ENCODE measurements around the gene KIRREL1.

KIRREL1 gene

DNA sequence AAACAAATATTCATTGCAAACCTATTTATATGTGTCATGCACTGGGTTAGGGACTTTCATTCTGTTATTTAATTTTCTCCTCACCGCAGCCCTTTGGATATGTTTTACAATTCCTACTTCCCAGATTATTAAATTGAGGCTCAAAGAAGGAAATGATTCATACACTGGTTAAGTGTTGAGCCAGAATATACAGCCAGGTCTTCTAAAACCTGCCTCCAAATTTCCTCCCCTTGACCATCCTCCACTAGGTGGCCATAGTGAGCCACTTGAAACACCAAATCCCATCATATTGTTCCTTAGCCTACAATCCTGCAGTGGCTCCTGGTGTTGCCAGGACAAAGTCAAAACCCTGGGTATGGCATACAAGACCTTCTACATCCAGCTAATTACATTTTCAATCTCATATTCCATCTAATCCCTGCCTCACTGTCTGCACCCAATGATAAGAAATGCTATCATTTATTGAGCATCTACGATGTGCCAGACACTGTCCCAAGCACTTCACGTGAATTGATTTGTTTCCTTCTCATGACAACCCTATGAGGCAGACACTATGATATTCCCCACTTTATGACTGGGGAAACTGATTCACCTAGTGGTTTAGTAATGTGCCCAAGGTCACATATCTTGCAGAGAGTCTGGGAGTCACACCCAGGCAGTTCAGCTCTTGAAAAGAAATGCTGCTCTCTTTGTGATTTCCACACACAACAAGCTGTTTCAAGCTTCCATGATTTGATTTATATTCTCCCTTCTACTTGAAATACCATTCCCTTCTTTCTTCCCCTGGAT is 23.6 kb upstream of the KIRREL1 start:
- in situ Hi-C loops (cut with HindIII; ENCODE audit: low sequenced_read_pairs) = loop anchor here (10.0 kb wide), 1 partner anchor 155 kb away; a partner anchor contains a TSS

DNA sequence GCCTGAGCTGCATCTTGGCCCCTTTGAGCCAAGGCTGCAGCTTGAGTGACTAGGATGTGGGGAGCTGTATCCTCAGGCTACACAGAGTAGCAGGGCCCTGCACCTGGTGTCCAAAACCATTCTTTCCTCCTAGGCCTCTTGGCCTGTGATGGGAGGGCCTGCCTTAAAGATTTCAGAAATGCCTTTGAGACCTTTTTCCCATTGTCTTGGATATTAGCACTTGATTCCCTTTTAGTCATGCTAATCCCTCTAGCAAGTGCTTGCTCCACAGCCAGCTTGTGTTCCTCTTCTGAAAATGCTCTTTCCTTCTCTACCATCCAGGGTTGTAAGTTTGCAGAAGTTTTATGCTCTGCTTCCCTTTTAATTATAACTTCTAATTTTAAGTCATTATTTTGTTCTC is 21.7 kb upstream of the KIRREL1 start:
- in situ Hi-C loops (cut with HindIII; ENCODE audit: low sequenced_read_pairs) = no loop called here

DNA sequence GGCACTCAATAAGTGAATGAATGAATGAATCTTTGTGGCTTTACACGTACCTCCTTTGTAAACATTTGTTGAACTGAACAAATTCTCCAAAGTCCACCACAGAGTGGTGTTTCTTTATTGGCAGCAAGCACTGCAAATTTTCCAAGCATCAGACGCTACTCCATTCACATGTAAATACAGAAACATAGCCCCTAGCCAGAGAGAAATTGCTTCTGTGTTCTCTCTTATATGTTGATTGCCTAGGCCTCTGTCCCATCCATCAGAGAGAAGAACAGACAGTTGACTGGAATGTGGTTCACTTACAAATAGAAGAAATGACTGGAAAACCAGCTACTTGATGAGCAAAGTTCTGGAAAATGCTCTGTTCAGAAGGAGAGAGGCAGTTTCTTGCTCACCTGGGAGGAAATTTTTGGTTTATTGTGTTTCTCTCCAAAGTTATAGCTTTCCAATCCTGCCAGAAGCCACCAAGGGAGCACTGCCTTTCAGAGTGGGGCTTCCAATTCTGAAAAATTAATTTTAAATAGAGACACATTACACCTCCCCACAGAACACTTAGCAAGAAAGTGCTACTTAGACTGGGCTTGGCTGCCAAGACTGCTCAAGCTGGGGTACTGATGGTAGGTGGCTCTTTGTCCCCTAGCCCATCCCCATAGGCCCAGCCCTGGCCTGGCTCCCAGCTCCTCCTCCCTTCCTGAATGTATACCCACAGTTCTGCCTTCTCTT is 18.1 kb upstream of the KIRREL1 start:
- in situ Hi-C loops (cut with HindIII; ENCODE audit: low sequenced_read_pairs) = no loop called here

DNA sequence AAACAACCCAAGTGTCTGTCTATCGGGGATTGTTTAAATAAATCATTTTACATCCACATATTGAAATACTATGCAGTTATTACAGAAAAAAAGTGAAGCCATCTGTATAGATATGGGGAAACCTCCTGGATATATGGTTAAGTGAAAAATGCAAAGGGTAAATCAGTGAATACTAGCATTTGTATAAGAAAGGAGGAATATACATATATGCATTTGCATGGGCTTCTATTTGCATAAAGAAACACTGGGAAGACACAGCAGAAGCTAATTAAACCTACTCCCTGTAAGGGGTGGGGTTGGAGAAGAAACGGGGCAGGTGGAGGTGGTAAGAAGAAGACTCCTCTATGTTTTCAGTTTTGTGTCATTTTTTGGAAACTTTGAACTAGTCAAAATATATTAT is 16.6 kb upstream of the KIRREL1 start:
- in situ Hi-C loops (cut with HindIII; ENCODE audit: low sequenced_read_pairs) = no loop called here

DNA sequence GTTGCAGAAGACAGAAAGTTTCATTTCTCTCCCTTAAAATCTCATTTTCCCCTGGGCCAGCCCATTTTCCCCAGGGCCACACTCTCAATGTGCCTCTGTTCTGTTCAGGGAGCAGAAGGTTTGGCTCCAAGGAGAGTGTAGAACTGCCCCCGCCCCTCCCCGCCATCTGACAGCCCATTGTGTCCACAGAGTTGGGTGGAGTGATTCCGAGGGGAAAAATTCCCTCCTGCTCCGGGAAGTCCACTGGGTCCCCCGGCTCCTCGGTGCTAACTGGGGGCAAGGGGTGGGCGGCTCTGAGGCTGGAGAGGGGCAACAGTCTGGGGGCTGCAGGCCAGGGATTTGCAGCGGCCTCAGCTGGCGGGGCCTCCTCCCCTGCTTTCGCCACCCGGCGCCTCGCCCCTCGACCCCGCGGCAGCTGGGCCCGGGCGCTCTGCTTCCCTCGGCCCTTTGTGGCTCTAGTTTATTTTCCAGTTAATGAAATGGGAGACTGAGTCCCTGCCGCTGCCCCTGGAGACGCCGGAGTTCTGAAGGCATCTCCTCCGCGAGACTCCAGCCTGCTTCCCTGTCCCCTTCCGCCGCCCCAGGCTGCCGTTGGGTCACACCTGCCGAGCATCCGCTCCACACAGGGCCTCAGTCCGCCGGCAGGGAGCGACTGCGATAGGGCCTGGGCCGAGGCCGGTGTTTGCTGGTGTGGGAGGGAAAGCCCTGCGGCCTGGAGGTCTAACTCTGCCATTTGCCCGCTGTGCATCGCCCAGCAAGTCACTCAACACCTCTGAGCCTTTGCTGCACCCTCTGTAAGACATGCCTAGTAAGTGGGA is 14.7 kb upstream of the KIRREL1 start:
- in situ Hi-C loops (cut with HindIII; ENCODE audit: low sequenced_read_pairs) = no loop called here

DNA sequence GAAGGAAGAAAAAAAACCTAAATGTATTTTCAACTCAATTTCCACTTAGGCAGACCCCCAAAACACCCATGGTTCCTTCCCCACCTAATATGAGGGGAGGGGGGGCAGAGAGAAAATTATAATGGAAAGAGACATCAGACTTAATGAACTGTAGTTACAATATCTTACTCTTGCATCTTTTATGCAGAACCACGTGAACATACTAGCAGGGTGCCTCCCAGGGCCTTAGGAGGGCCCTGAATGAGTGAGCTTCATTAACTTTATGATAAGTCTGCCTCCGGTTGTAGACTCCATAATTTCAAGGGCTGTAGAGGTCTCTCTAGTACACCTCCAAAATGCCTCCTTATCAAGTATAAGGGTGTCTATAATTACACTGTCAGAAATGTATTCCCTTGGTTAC is 11.3 kb upstream of the KIRREL1 start:
- in situ Hi-C loops (cut with HindIII; ENCODE audit: low sequenced_read_pairs) = no loop called here

DNA sequence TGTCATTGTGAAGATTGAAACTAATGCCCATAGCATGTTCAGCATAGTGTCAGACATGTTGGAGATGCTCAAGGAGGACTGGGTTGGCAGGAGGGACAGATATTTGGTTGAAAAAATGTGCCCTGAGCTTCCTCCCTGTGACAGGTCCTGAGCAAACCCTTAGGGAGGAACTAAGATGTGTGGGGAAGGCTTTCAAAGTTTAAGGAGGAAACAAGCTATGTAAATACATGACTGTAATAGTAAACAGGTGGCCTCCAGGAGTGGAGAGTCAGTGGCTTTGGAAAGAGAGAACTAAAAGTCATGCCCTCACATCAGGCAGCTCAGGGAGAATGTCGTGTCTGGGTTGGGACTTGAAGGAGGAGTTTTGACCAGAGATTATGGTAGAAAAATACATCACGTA is 9.7 kb upstream of the KIRREL1 start:
- in situ Hi-C loops (cut with HindIII; ENCODE audit: low sequenced_read_pairs) = no loop called here

DNA sequence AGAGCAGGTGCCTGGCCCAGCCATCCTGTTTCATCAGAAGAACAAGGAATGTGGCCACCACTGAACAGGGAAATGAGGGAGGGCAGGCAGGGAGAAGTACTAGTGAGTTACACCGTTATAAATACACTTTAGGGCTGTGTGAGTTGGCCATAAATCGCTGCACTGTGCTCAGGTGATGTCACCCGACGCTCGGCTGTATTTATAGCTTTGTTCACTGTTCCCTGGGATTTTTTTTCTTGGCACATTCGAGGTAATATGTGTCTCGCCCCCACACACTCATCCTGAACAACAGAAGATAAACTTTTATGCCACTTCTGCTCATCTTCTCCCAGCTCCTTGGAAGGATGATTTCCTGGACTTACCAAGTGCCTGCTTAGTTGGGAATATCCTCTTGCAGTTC is 9.0 kb upstream of the KIRREL1 start:
- in situ Hi-C loops (cut with HindIII; ENCODE audit: low sequenced_read_pairs) = no loop called here

DNA sequence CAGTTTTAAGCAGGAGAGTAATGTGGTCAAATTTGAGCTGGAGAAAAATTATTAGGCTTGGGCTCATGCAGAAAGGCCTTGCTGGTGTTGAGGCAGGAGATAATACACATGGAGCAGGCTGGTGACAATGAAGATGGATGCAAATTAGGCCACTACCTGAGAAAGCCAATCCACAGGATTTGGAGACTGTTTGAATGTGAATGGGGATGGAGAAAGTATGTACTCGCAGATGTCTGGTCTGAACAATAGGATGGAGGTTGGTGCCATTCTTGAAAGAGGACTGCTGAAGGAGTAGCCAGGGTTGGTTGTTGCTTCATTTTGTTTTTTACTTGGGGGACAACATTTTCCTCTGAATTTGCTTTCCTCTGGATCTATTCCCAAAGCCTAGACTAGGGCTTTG is 8.0 kb upstream of the KIRREL1 start:
- in situ Hi-C loops (cut with HindIII; ENCODE audit: low sequenced_read_pairs) = no loop called here

DNA sequence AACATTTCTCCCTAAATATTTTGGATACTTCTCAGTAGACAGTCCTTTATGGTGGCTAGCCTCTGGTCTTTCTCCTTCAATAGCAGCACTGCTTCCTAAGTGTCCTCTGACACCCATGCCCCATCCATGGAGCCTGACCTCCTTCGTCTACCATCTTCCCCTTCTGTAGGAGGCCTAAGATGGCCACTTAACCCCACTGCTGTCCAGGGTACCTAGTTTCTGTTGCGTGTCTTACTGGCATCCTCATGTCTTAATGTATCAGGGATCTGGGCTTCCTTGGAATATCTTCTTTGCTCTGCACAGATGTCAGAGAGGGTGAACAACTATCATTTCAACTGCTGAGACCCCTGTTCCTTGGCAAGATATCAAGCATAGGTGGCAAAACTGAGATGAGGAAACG is 5.4 kb upstream of the KIRREL1 start:
- in situ Hi-C loops (cut with HindIII; ENCODE audit: low sequenced_read_pairs) = no loop called here

DNA sequence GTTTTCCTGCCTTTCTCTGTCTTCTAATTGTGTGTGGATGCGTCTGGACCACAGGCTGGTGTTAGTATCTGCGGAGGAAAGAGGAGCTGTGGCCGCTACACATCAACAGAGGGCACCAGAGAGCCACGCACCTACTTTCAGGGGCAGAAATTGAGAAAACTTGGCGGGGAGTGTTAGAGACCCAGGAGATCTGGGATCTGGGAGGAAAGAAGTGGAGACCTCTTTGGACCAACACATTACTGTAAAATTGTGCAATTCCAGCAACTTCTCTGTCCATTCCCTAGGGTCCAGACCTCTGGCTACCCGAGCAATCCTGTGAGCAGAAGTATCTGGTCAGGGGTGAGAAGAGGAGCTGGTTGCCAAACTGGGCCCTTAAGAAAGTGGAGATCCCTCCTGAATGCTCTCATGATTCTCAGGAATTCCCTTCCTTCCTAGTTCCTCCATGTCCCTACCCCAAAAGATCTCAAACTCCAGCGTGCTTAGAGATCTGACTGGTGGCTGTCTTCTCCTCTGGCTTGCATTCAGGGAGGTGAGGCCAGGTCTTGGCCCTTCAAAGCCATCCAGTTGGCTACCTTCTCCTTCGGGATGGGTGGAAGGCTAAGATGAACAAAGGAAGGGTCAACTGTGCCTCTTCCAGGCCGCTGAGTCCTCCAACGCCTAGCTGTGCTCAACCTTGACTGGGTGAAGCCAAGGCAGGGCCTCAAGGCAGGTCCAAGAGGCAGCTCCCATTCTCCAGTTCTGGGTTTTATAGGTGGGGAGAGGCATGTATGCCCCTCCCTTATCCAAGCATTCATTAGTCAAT is 1.2 kb upstream of the KIRREL1 start:
- in situ Hi-C loops (cut with HindIII; ENCODE audit: low sequenced_read_pairs) = no loop called here

DNA sequence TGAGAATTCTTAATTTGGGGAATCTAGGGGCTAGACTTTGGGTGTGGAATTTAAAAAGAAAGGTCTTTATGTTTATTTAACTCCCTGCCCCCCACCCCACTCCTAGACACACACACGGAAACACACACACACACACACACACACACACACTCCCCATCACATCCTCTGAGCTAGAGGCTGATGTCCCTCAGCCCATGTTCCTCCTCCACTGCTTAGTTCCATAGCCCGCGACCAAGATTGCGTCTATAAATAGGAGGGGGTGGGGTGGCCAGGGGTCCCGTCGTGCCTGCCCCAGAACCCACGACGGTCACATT is 655 bp upstream of the KIRREL1 start:
- in situ Hi-C loops (cut with HindIII; ENCODE audit: low sequenced_read_pairs) = no loop called here

DNA sequence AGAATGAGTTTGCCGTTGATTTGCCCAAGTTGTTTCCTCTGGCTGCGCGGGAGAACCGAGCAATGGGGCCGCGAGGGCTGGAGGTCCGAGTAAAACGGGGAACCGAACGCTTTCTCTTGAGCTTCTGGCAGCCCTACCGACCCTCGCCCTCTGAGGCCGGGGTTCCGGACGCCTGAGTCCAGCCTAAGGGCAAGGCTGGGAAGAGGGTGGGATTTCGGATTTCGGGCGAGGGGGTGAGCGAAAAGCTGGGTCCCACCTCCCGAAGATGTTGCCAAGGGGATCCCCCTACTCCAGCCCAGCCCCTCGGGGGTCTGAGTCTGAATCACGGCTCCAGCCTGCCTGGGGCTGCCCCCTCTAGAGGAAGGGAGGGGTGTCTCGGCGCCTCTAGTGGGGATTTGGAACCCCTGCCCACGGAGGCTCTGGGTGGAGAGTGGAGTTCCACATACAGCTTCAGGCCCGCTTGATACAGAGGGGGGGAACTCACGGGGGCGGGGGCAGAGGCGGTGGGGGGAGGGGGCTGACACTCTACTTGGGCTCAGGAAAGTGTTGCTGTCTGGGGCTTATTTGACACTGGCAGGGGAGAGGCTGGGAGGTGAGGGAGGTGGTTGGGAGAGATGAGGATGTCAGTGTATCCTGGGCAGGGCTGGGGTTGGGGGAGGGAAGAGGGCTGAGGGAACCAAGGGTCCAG is 617 bp downstream of the KIRREL1 start:
- in situ Hi-C loops (cut with HindIII; ENCODE audit: low sequenced_read_pairs) = no loop called here

DNA sequence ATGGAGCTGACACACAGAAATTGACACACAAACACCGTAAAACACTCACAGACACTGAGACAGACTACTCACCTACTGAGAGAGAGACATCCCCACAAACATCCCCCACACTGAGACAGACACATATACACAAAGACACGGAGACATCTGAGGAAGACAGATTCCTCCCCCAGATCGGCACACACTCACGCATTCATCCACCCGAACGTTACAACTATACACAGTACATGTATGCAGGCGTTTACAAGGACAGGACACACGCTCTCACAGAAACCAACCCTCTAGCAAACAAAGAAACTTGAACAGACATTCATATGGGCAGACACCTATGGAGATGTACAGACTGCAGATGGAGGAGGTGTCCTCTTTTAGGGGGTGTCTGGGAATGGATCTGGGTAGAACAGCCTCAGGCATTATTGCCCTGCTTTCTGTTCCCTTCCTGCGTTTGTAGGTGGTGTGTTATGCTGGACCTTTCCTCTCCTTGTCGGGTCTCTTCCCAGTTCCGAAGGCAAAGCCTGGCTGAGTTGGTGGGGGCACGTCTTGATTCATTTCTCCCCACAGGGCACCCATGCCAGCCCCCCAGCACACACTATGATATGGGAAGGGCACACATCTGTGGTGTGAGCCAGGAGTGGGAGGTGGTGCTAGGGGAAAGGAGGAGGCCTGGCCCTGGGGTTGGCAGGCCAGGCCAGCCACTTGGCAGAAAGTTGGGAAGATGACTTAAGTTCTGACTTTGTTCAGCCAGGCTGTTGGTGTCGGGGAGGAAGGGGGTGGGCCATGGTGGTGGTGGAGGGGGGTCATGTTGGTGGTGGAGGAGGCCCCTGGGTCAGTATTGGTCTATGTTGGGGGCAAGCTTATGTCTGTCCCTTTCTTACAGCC is 1.5 kb downstream of the KIRREL1 start:
- in situ Hi-C loops (cut with HindIII; ENCODE audit: low sequenced_read_pairs) = no loop called here

DNA sequence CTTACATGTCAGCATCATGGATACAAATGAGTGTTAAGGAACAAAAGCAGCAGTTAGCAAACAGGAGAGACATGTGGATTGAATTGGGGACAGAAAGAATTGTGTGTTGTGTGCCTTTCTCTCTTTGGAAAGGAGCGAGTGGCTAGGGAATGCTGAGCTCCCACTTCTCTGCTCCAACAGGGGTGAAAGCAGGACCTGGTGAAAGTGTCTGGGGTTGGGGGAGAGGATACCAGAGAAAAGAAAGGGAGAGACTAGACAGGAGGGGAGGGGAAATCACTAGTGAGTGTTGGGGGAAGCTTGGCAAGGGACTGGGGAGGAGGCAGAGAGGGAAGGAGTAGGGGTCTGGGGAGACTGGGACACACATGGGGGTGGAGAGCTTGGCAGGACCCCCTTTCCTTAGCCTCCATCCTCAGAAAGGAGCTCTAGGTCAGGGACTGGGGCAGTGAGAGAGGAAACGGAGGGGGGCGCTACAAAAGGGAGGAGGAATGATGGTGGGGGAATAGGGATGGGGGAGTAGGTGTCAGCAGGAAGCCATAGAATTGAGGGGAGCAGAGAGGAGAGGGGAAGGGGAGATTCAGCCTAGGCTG is 2.2 kb downstream of the KIRREL1 start:
- in situ Hi-C loops (cut with HindIII; ENCODE audit: low sequenced_read_pairs) = no loop called here

DNA sequence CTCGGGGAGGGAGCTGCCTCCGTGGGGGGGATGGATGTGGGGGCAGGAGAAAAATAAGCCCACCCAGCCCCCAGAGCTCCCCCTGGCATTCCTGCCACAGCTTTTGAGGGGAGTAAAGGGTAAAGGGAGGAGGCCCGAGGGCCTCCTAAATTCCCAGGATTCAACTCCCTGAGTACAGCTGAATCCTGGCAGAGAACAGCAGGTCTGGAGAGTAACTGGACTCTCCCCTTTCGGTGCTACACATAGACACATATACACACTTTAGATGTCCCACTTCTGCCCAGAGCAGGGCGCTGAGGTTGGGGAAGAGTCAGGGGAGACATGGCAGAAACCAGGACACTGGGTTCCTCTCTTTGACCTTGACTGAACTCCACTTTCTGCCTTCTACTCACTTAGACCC is 3.0 kb downstream of the KIRREL1 start:
- in situ Hi-C loops (cut with HindIII; ENCODE audit: low sequenced_read_pairs) = no loop called here

DNA sequence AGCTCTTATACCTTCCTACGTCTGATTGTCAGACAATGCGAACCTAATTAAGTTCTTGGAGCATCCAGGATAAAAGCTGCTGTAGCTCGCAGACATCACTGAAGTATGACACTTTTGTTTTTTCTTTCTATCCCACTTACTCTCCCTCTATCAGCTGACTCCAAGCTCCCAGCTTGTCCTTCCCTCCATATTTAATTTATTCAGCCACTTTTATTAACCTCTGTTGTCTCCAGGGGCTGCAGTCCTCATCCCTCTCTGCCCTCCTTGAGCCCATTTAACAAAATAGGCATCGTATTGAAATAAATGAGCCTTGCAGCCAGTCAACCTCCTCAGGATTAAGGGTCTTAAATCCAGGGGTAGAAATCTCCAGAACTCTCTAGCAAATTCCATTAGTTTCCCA is 7.1 kb downstream of the KIRREL1 start:
- in situ Hi-C loops (cut with HindIII; ENCODE audit: low sequenced_read_pairs) = loop anchor here (10.0 kb wide), 1 partner anchor 94 kb away; no protein-coding TSS in a partner anchor

DNA sequence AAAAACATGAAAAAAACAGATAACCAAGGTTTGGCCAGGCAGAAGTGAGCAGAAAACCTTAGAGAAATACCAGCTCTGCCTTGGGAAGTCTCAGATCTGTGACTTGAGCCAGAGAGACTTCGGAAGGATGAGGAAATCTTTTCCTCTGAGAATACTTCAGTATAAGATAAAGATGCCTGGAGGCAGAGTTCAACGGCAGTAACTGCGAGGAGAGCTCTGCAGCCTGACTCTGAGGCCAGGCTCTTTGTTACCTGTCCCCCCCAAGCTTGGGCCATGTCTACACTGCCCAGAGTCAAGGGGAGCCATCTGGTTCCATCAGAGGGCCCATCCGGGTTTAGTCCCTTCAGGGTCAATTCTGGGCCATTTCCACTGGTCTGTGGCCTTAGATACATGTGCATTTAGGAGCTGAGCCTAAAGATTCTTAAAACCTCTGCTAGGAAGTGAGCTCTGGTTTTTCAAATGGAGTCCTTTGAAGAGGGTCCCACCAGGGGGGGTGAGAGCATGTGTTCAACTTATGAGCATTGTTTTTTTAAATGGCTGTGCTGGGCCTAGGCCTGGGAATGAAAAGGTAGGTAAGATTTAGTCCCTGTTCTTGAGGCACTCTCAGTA is 8.7 kb downstream of the KIRREL1 start:
- in situ Hi-C loops (cut with HindIII; ENCODE audit: low sequenced_read_pairs) = loop anchor here (10.0 kb wide), 1 partner anchor 93 kb away; no protein-coding TSS in a partner anchor
